ENCODE results near the gene ACAA1.
A peak's percentile ranks its signal among the peaks of the same experiment; 100 is the strongest.

GRCh38 chr3:38127611-38128302 lies 9.2 kb downstream of the ACAA1 start:
- peak in 1 of 3 donors; percentile 49 for TF ChIP-seq POLR2AphosphoS5 (IDR thresholded peaks at IDR 0.05)
- TF ChIP-seq CTCF (IDR thresholded peaks at IDR 0.05 in 8 of 11, conservative IDR thresholded peaks at IDR 0.05 in 3 of 11), result no peak
- no peak for TF ChIP-seq POLR2A (IDR thresholded peaks at IDR 0.05)
